Natural killer cell (primary cell): ENCODE results near the gene NUP133. TPM values are rescaled to one million over a fixed set of nuclear protein-coding genes. Genes with fewer than 3 reads are reported as not detected.
"Not testable (repeated sequence)": the region's sequence is repeated elsewhere in the genome, so short reads cannot be mapped to it uniquely, and the experiment has no call there.

ENCODE experiments used
- ATAC-seq, 3 donors: fragments of 150-1000 bp in 2 of 3; fragments of 200-7000 bp in 1 of 3; cut with Tn5 transposase; 1 replicate in 1 of 3; 2 replicates in 2 of 3; pipeline ENCODE4 v1.10.0; 2021; ENCODE audit warnings: mild to moderate bottlenecking in 2 of 3, moderate library complexity in 2 of 3
- DNase-seq, 2 donors: peaks; one replicate each; pipeline versions ENCODE4 v3.0.0 to v3.0.0-alpha.2; 2013 to 2021; ENCODE audit warnings: mixed read lengths in 1 of 2
- H3K27ac ChIP-seq: one replicate; pipeline ENCODE4 v1.5.1; 2013; ENCODE audit warnings: mild to moderate bottlenecking, low read length
- H3K27me3 ChIP-seq: one replicate; pipeline ENCODE4 v1.6.1; 2013; ENCODE audit warnings: low read length; ENCODE audit not compliant: control insufficient read depth, insufficient read depth
- H3K36me3 ChIP-seq: one replicate; pipeline ENCODE4 v1.6.1; 2013; ENCODE audit warnings: low read length; ENCODE audit not compliant: control insufficient read depth, insufficient read depth
- H3K4me1 ChIP-seq: one replicate; pipeline ENCODE4 v1.6.1; 2013; ENCODE audit warnings: low read length; ENCODE audit not compliant: control insufficient read depth, insufficient read depth
- H3K4me3 ChIP-seq: one replicate; pipeline ENCODE4 v1.5.1; 2013; ENCODE audit warnings: low read length
- H3K9me3 ChIP-seq: one replicate; pipeline ENCODE4 v1.6.1; 2013; ENCODE audit warnings: low read length; ENCODE audit not compliant: control insufficient read depth, insufficient read depth
- H3K27ac Mint-ChIP-seq, 2 donors: one replicate each; pipeline ENCODE4 v1.8.0; 2022; ENCODE audit warnings: mild to moderate bottlenecking in 2 of 2, mixed read lengths in 2 of 2, moderate library complexity in 1 of 2
- H3K27me3 Mint-ChIP-seq, 2 donors: one replicate each; pipeline ENCODE4 v1.8.0; 2022; ENCODE audit warnings: low read depth in 2 of 2, mixed read lengths in 2 of 2
- H3K36me3 Mint-ChIP-seq: one replicate; pipeline ENCODE4 v1.8.0; 2022; ENCODE audit warnings: mixed read lengths
- H3K4me1 Mint-ChIP-seq, 2 donors: one replicate each; pipeline ENCODE4 v1.8.0; 2022; ENCODE audit warnings: mixed read lengths in 2 of 2
- H3K4me3 Mint-ChIP-seq: one replicate; pipeline ENCODE4 v1.8.0; 2022; ENCODE audit warnings: mild to moderate bottlenecking, moderate library complexity, mixed read lengths
- H3K9me3 Mint-ChIP-seq, 2 donors: one replicate each; pipeline ENCODE4 v1.8.0; 2022; ENCODE audit warnings: mixed read lengths in 2 of 2
- WGBS: methylation state at CpG from one replicate; pipeline ENCODE4 v1.1.7; 2013; ENCODE audit warnings: missing lambda C conversion rate; ENCODE audit not compliant: insufficient coverage; 5-methylcytosine and 5-hydroxymethylcytosine counted together
- intact Hi-C: fragments of 100-400 bp; cut with micrococcal nuclease; formaldehyde crosslinking; loops from one replicate; pipeline ENCODE4 v1.14.2; 2022
- total RNA-seq, 4 donors: library from RNA; stranded (reverse); fragments of 120-200 nt in 1 of 4; gene quantifications; one replicate each; pipeline versions ENCODE4 v1.2.3 to v1.2.4, GENCODE V29; 2013 to 2022
- TF ChIP-seq, protein P1 (sequence below): fragments of 200-600 bp; IDR thresholded peaks from one replicate; pipeline ENCODE4 v1.8.0; 2022; ENCODE audit warnings: antibody characterized with exemption

The NUP133 gene
- total RNA-seq, 3 donors from 2014 or later (not counting 1 experiment from before 2014, with no cell fraction given), result 34.5 to 40.1 (median 38.4) TPM

DNA sequence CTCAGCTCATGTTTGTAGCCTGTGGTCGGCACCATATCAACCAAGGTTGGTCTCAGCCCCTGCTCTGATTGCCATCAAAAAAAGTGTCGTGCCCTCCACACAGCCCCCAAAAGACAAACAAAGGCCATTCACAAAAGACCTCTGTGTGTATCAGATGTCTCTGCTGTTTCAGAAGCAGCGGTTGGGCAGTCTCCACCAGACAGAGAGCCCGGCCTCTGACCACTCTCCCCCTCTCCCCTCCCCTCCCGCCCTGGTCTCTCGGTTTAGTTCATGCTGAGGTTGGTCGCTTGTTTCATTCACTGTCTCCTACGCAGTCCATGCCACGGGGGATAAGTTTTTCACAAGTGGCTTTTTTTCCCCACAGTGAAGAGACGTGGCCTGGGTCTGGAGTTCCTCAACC is 101.3 kb downstream of the NUP133 start:
- H3K27ac Mint-ChIP-seq, result no peak overlapping the region
- Histone ChIP-seq H3K27me3 (peaks cover 22% of the 10 kb centered on the region), H3K4me1 (peaks cover 14% of the 10 kb centered on the region), H3K4me3 (no peak overlapping the region), H3K36me3 (no peaks in the 10 kb centered on the region), H3K9me3 (no peaks in the 10 kb centered on the region), H3K27ac (no peak overlapping the region)
- H3K4me1 Mint-ChIP-seq, result peaks cover 4 to 12% of the 10 kb centered on the region in 2 donors
- 6% methylated on average over 10 of the region's 10 CpGs for WGBS
- DNase-seq, result no peak
- TF ChIP-seq, protein P1, sequence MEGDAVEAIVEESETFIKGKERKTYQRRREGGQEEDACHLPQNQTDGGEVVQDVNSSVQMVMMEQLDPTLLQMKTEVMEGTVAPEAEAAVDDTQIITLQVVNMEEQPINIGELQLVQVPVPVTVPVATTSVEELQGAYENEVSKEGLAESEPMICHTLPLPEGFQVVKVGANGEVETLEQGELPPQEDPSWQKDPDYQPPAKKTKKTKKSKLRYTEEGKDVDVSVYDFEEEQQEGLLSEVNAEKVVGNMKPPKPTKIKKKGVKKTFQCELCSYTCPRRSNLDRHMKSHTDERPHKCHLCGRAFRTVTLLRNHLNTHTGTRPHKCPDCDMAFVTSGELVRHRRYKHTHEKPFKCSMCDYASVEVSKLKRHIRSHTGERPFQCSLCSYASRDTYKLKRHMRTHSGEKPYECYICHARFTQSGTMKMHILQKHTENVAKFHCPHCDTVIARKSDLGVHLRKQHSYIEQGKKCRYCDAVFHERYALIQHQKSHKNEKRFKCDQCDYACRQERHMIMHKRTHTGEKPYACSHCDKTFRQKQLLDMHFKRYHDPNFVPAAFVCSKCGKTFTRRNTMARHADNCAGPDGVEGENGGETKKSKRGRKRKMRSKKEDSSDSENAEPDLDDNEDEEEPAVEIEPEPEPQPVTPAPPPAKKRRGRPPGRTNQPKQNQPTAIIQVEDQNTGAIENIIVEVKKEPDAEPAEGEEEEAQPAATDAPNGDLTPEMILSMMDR, result no peak
- H3K4me3 Mint-ChIP-seq, result peak overlapping the region; percentile 59
- intact Hi-C loops, result no loop called here
- no peaks in the 10 kb centered on the region for H3K36me3 Mint-ChIP-seq
- no peak for ATAC-seq
- H3K9me3 Mint-ChIP-seq, result no peaks in the 10 kb centered on the region
- H3K27me3 Mint-ChIP-seq, result peaks cover 51 to 71% of the 10 kb centered on the region in 2 donors

GRCh38 chr1:229403573-229403972 is 104.6 kb downstream of the NUP133 start:
- H3K4me3 ChIP-seq, result no peak overlapping the region
- WGBS, result 82% methylated on average over 8 of the region's 8 CpGs
- Mint-ChIP-seq H3K36me3 (no peaks in the 10 kb centered on the region), H3K9me3 (no peaks in the 10 kb centered on the region), H3K27ac (no peak overlapping the region), H3K4me3 (no peak overlapping the region), H3K4me1 (peaks cover 4% of the 10 kb centered on the region in 2 donors), H3K27me3 (peaks cover 45 to 74% of the 10 kb centered on the region in 2 donors)
- ATAC-seq (no peak), DNase-seq (no peak)
- intact Hi-C loops, result no loop called here
- H3K27ac ChIP-seq, result no peak overlapping the region
- TF ChIP-seq, protein P1, result no peak
- H3K36me3 ChIP-seq, result no peaks in the 10 kb centered on the region
- peaks cover 10% of the 10 kb centered on the region for H3K4me1 ChIP-seq
- H3K9me3 ChIP-seq, result no peaks in the 10 kb centered on the region
- H3K27me3 ChIP-seq, result peaks cover 20% of the 10 kb centered on the region

GRCh38 chr1:229402993-229403392 is 105.1 kb downstream of the NUP133 start:
- no peaks in the 10 kb centered on the region for H3K9me3 Mint-ChIP-seq
- 80% methylated on average over 6 of the region's 6 CpGs for WGBS
- TF ChIP-seq, protein P1, result no peak
- peaks cover 15% of the 10 kb centered on the region for H3K27me3 ChIP-seq
- ATAC-seq, result no peak
- H3K27me3 Mint-ChIP-seq, result peaks cover 41 to 70% of the 10 kb centered on the region in 2 donors
- peaks cover 4% of the 10 kb centered on the region in 2 donors for H3K4me1 Mint-ChIP-seq
- H3K27ac Mint-ChIP-seq, result no peak overlapping the region
- peaks cover 10% of the 10 kb centered on the region for H3K4me1 ChIP-seq
- no peaks in the 10 kb centered on the region for H3K36me3 Mint-ChIP-seq
- H3K36me3 ChIP-seq, result no peaks in the 10 kb centered on the region
- H3K4me3 Mint-ChIP-seq, result no peak overlapping the region
- H3K9me3 ChIP-seq, result no peaks in the 10 kb centered on the region
- H3K27ac ChIP-seq, result no peak overlapping the region
- DNase-seq, result no peak
- H3K4me3 ChIP-seq, result no peak overlapping the region
- intact Hi-C loops, result no loop called here

- H3K4me1 Mint-ChIP-seq, H3K9me3 Mint-ChIP-seq, H3K4me3 ChIP-seq, H3K27ac ChIP-seq, H3K36me3 Mint-ChIP-seq, DNase-seq, H3K27ac Mint-ChIP-seq, H3K4me3 Mint-ChIP-seq, intact Hi-C loops, H3K36me3 ChIP-seq, ATAC-seq, H3K4me1 ChIP-seq, H3K27me3 ChIP-seq, H3K9me3 ChIP-seq: not testable (repeated sequence)
- peaks cover 40 to 68% of the 10 kb centered on the region in 2 donors for H3K27me3 Mint-ChIP-seq
- WGBS, result 77% methylated on average over 4 of the region's 4 CpGs
Measured at GRCh38 chr1:229402329-229402728, 105.8 kb downstream of the NUP133 start.
